GM12873 (cell line): ENCODE measurements around the gene RARB.

Experiments
- TF ChIP-seq, protein P1 (sequence below): IDR thresholded peaks from 2 replicates; pipeline ENCODE4 v1.5.1; 2012; ENCODE audit warnings: low read depth, mild to moderate bottlenecking, moderate library complexity, low read length, control low read depth; ENCODE audit not compliant: insufficient read depth; ENCODE audit errors: missing control alignments

Gene RARB

DNA sequence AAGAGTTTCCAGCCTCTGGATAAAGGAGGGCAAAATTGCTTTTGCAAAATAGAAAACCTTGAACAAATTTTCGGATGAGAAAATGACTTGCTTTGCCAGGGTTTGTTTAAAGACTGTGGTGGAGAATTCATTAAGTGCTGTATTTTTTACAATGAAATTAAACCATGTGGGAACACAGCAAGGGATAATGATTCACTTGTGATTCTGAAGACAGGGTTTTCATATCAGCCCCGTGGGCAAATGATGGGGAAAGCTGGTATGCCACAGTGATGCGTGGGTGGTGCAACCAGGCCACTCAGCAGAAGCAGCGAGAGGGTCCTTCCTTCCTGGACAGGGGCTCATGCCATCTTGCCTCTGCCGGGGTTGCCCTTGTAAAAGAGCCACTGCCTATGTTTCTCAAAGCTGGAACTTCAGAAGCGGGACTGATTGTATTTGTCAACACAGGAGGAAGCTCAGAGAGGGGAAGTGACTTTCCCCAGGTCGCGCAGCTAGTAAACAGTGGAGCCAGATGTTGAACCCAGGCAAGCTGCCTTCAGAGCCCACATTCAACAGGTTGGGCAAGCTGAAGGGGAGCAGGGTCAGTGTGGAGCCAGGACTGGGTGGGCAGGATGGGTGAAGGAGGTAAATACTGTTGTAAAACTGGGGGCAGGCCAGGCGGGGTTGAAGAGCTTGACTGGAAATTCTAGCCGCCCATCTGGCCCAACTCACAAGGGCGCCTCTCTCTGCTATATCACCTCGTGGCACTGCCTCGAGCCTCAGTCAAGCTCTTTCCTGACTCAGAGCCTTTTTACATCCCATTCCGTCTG is 157.5 kb downstream of the RARB start:
- TF ChIP-seq, protein P1, sequence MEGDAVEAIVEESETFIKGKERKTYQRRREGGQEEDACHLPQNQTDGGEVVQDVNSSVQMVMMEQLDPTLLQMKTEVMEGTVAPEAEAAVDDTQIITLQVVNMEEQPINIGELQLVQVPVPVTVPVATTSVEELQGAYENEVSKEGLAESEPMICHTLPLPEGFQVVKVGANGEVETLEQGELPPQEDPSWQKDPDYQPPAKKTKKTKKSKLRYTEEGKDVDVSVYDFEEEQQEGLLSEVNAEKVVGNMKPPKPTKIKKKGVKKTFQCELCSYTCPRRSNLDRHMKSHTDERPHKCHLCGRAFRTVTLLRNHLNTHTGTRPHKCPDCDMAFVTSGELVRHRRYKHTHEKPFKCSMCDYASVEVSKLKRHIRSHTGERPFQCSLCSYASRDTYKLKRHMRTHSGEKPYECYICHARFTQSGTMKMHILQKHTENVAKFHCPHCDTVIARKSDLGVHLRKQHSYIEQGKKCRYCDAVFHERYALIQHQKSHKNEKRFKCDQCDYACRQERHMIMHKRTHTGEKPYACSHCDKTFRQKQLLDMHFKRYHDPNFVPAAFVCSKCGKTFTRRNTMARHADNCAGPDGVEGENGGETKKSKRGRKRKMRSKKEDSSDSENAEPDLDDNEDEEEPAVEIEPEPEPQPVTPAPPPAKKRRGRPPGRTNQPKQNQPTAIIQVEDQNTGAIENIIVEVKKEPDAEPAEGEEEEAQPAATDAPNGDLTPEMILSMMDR: no peak

DNA sequence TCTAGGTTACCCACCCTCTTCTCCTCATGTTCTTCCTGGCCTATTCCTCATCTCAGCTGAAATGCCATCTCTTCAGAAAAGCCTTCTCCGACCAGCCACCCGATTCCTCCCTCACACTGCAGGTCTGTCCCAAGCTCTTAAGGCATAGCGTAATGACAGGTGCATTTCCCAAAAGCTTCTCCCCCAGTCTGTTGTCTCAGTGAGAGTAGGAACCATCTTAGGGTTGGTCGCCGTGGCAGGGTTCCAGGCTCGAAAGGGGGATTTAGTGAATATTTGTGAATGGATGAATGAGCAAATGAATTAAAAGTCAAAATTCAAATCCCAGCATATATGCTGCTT is 158.1 kb downstream of the RARB start:
- TF ChIP-seq, protein P1: no peak

DNA sequence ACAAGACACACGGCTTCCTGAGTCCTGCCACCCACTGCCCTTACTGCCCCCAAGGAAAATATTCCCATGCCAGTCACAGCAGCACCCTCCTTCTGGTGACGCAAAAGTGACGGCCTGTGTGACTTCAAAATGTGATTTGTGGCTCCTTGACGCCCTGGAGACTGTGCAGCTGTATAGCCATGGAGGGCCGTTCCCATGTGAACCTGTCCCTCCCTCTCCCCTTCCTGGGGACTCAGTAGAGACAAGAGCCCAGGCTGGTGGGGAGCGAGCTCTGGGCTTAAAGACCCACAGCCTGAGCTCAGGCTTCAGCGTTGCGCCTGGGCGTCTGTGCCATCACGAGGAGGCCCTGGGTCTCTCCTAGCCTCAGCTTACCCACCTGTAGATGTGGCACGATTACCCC is 158.5 kb downstream of the RARB start:
- TF ChIP-seq, protein P1: no peak

DNA sequence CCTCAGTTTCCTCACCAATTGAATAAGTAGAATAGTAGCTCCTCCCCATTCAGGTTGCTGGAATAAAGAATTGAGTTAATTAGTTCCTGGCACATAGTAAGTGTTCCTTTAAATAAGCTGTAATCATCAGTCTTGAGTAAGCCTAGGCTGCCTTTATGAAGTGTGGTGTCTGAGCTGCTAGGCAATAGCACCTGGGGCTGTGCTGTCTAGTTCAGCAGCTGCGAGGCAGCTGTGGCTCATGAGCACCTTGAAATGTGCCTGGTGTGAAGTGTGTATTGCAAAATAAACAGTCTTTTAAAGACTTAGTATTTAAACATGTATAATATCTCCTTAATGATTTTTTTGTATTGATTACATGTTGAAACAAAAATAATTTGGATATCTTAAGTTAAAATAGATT is 159.0 kb downstream of the RARB start:
- TF ChIP-seq, protein P1: no peak

DNA sequence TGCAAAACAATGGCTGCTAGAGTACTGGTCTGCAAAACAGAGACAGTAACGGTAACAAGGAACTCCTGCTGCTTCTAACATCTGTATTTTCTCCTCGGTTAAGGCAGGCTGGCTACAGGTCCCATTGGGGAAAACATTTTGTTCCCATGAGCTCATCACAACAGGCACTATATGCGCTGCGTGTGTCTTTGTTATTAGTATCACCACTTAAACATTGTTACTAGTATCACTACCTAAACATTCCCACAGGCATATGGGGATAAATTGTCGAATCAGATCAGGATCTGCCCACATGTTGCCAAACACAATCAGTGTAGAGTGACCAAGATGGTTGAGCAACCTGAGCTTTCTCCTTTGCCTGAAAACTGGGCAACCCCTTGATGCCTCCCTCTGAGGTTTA is 159.5 kb downstream of the RARB start:
- TF ChIP-seq, protein P1: no peak

DNA sequence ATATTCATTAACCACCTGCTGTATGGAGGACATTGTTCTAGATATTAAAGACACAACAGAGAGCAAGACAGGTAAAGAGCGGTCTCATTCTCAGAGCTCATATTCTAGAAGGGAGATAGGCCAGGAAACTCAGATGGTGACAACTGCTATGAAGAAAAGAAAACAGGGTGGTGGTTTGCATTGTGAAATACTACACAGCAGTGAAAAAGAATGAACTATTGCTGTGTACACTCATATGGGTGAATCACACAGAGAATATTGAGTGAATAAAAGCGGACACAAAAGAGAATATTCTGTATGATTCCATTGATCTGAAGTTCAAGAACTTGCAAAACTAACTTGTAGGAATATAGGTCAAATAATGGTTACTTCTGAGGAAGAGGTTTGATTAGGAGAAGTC is 159.9 kb downstream of the RARB start:
- TF ChIP-seq, protein P1: no peak

DNA sequence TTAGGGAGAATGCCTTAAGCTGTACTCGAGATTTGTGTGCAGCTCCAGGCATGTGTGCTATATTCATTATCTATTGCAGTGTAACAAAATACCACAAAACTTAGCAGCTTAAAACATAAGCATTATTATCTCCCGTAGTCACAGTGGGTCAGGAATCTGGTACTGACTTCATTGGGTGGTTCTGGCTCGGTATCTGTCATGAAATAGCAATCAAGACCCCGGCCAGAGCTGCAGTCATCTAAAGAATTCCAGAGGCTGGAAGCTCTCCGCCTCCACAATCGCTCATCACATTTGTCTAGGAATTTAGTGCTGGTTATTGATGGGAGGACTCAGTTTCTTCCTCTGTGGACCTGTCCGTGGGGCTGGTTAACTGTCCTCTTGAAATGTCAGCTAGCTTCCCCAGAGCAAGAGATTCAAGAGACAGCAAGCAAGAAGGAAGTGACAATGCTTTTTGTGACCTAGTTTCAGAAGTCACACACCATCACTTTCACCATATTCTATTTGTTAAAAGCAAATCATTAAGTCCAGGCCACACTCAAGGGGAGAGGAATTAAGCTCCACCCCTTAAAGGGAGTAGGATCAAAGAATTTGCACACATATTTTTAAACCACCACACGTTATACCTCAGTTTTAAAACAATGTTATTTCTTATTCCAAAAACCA is 160.5 kb downstream of the RARB start:
- TF ChIP-seq, protein P1: no peak
